Esophagus squamous epithelium (tissue), 4 donors: ENCODE results near the gene FCRL1.

Experiments
- CTCF ChIP-seq, 6 experiments: fragments of 450-650 bp in 4 of 6; fragments of 200-600 bp in 2 of 6; sonication (generic) in 2 of 6; IDR thresholded peaks; one replicate each; pipeline ENCODE4 v1.5.1; 2016 to 2019; ENCODE audit warnings: antibody characterized with exemption in 6 of 6, mild to moderate bottlenecking in 4 of 6, moderate library complexity in 4 of 6
- POLR2A ChIP-seq, 4 donors: fragments of 450-650 bp; IDR thresholded peaks; one replicate each; pipeline ENCODE4 v1.6.1; 2017; ENCODE audit warnings: antibody characterized with exemption in 4 of 4, mild to moderate bottlenecking in 4 of 4, moderate library complexity in 3 of 4

GRCh38 chr1:157841708-157842107 lies 21.8 kb upstream of the FCRL1 start, which contains the start of gene CD5L:
- TF ChIP-seq POLR2A (IDR thresholded peaks at IDR 0.05) (no peak), CTCF (IDR thresholded peaks at IDR 0.05) (no peak)
